GM12892 (cell line): ENCODE data around the gene CYTL1.

Source experiments
- POLR2A ChIP-seq: IDR thresholded peaks from 2 replicates; pipeline ENCODE4 v1.6.1; 2011; ENCODE audit warnings: low read depth, low read length, control low read depth
- POLR2AphosphoS5 ChIP-seq: IDR thresholded peaks from 2 replicates; pipeline ENCODE4 v1.6.1; 2011; ENCODE audit warnings: low read depth, low read length, control low read depth
- TAF1 ChIP-seq: IDR thresholded peaks from 2 replicates; pipeline ENCODE4 v1.6.1; 2011; ENCODE audit warnings: low read depth, mild to moderate bottlenecking, control low read depth, low read length, borderline replicate concordance

DNA sequence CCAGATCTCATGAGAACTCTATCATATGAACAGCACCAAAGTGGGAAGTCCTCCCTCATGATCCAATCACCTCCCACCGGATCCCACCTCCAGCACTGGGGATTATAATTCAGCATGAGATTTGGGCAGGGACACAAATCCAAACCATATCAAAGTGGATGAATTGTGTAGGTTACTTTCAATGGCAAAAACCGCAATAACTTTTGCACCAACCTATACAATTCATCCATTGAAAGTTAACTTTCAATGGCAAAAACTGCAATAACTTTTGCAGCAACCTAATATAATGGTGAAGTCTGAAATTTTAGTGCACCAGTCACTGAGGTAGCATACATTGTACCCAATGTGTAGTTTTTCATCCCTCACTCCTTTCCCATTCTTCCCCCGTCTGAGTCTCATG is 48.6 kb upstream of the CYTL1 start:
- no peak for TF ChIP-seq POLR2AphosphoS5
- no peak for TF ChIP-seq POLR2A
- TF ChIP-seq TAF1, result no peak
